ENCODE measurements around the gene MICALL2. TPM values are rescaled to one million over a fixed set of nuclear protein-coding genes. Genes with fewer than 3 reads are reported as not detected.
A peak's percentile ranks its signal among the peaks of the same experiment; 100 is the strongest.

The MICALL2 gene
- total and polyA plus RNA-seq, 7 experiments from 2014 or later = 0.37 to 5.0 (median 2.3) TPM

- Mint-ChIP-seq H3K27me3 (peaks cover 0 to 23% (median 12%) of the 10 kb centered on the region in 5 donors), H3K27ac (no peak overlapping the region), H3K4me1 (peaks cover 12 to 25% (median 16%) of the 10 kb centered on the region in 7 donors), H3K4me3 (no peak overlapping the region), H3K36me3 (no peaks in the 10 kb centered on the region), H3K9me3 (peaks cover 0 to 2% (median 0%) of the 10 kb centered on the region in 11 donors)
- H3K36me3 ChIP-seq (ENCODE audit: control insufficient read depth in 2 of 3, insufficient read depth in 3 of 3, low read length in 3 of 3) = no peaks in the 10 kb centered on the region
- ChIA-PET POLR2A (no interaction called here), CTCF (no interaction called here)
- ATAC-seq (no peak), DNase-seq (no peak)
- H3K9me3 ChIP-seq (ENCODE audit: control insufficient read depth in 2 of 3, low read length in 3 of 3) = no peaks in the 10 kb centered on the region
- no peak overlapping the region for H3K4me3 ChIP-seq (ENCODE audit: low read length)
- intact Hi-C loops (cut with micrococcal nuclease) = no loop called here
- H3K4me1 ChIP-seq (ENCODE audit: control insufficient read depth in 2 of 2, insufficient read depth in 2 of 2, low read length in 2 of 2) = peaks cover 5 to 7% of the 10 kb centered on the region in 2 donors
- H3K27ac ChIP-seq (ENCODE audit: low read depth, low read length) = no peak overlapping the region
- no peaks in the 10 kb centered on the region for H3K27me3 ChIP-seq (ENCODE audit: control insufficient read depth in 2 of 2, insufficient read depth in 2 of 2, low read length in 2 of 2)
Observed at GRCh38 chr7:1421020-1421790, 38.1 kb downstream of the MICALL2 start.

DNA sequence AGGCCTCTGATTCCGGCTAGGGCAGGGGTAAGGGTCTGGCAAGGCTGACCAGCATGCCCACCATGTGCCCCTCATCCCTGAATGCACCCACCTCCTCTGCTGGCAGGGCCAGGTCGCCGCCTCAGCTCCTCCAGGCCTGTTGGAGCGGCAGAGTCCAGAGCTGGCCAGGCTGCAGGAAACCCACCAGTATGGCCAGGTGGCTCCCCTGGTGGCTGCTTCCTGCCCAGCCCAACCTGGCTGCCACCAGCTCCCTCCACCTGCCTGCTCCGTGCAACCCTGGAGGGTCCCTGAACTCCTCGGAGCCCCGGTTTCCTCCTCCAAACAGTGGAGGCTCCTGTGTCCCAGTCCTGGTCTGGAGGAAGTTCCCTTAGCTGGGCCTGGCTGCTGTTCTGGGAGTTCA is 39.6 kb downstream of the MICALL2 start:
- no peaks in the 10 kb centered on the region for H3K27me3 ChIP-seq (ENCODE audit: control insufficient read depth in 2 of 2, insufficient read depth in 2 of 2, low read length in 2 of 2)
- H3K9me3 ChIP-seq (ENCODE audit: control insufficient read depth in 2 of 3, low read length in 3 of 3) = no peaks in the 10 kb centered on the region
- Mint-ChIP-seq H3K27ac (no peak overlapping the region), H3K4me1 (peaks cover 12 to 26% (median 18%) of the 10 kb centered on the region in 7 donors), H3K27me3 (peaks cover 0 to 22% (median 12%) of the 10 kb centered on the region in 5 donors), H3K36me3 (no peaks in the 10 kb centered on the region), H3K4me3 (peak overlapping the region in 1 of 10 donors; percentile 45), H3K9me3 (peaks cover 0 to 5% (median 0%) of the 10 kb centered on the region in 11 donors)
- ChIA-PET POLR2A (no interaction called here), CTCF (interaction anchor here (2.6 kb wide), 1 partner anchor 13 kb away, joined by 8 read pairs; no protein-coding TSS in a partner anchor)
- intact Hi-C loops (cut with micrococcal nuclease) = loop anchor here in 1 of 2 donors (5.0 to 10.0 kb wide), 2 partner anchors 195 to 983 kb away; partner anchors contain the start of gene CHST12
- no peak for DNase-seq
- no peak for ATAC-seq
- H3K27ac ChIP-seq (ENCODE audit: low read depth, low read length) = no peak overlapping the region
- H3K4me1 ChIP-seq (ENCODE audit: control insufficient read depth in 2 of 2, insufficient read depth in 2 of 2, low read length in 2 of 2) = peaks cover 5 to 7% of the 10 kb centered on the region in 2 donors
- no peak overlapping the region for H3K4me3 ChIP-seq (ENCODE audit: low read length)
- no peaks in the 10 kb centered on the region for H3K36me3 ChIP-seq (ENCODE audit: control insufficient read depth in 2 of 3, insufficient read depth in 3 of 3, low read length in 3 of 3)

- POLR2A ChIA-PET = no interaction called here
- intact Hi-C loops (cut with micrococcal nuclease) = loop anchor here in 1 of 2 donors (5.0 to 10.0 kb wide), 2 partner anchors 194 to 983 kb away; partner anchors contain the start of gene CHST12
- Histone ChIP-seq H3K27me3 (ENCODE audit: control insufficient read depth in 2 of 2, insufficient read depth in 2 of 2, low read length in 2 of 2) (no peaks in the 10 kb centered on the region), H3K4me1 (ENCODE audit: control insufficient read depth in 2 of 2, insufficient read depth in 2 of 2, low read length in 2 of 2) (peaks cover 5 to 7% of the 10 kb centered on the region in 2 donors), H3K27ac (ENCODE audit: low read depth, low read length) (no peak overlapping the region), H3K9me3 (ENCODE audit: control insufficient read depth in 2 of 3, low read length in 3 of 3) (no peaks in the 10 kb centered on the region), H3K36me3 (ENCODE audit: control insufficient read depth in 2 of 3, insufficient read depth in 3 of 3, low read length in 3 of 3) (no peaks in the 10 kb centered on the region), H3K4me3 (ENCODE audit: low read length) (no peak overlapping the region)
- Mint-ChIP-seq H3K4me1 (peaks cover 12 to 26% (median 18%) of the 10 kb centered on the region in 7 donors), H3K9me3 (peaks cover 0 to 5% (median 0%) of the 10 kb centered on the region in 11 donors), H3K27me3 (peaks cover 0 to 18% (median 12%) of the 10 kb centered on the region in 5 donors), H3K4me3 (peak overlapping the region in 2 of 10 donors; percentile 23 to 45), H3K36me3 (no peaks in the 10 kb centered on the region), H3K27ac (no peak overlapping the region)
- ATAC-seq = no peak
- DNase-seq = no peak
- CTCF ChIA-PET = interaction anchor here (2.6 kb wide), 1 partner anchor 14 kb away, joined by 8 read pairs; no protein-coding TSS in a partner anchor
Observed at GRCh38 chr7:1419310-1419634, 40.0 kb downstream of the MICALL2 start.

- POLR2A ChIA-PET = no interaction called here
- CTCF ChIA-PET = interaction anchor here (0.8 to 2.6 kb wide), 2 partner anchors 12 to 14 kb away, joined by 4 to 8 read pairs; no protein-coding TSS in a partner anchor
- Mint-ChIP-seq H3K9me3 (peaks cover 0 to 5% (median 0%) of the 10 kb centered on the region in 11 donors), H3K27me3 (peaks cover 0 to 13% (median 12%) of the 10 kb centered on the region in 5 donors), H3K27ac (no peak overlapping the region), H3K4me1 (peaks cover 12 to 26% (median 18%) of the 10 kb centered on the region in 7 donors), H3K4me3 (peak overlapping the region in 1 of 10 donors; percentile 37), H3K36me3 (no peaks in the 10 kb centered on the region)
- Histone ChIP-seq H3K4me1 (ENCODE audit: control insufficient read depth in 2 of 2, insufficient read depth in 2 of 2, low read length in 2 of 2) (peaks cover 5 to 7% of the 10 kb centered on the region in 2 donors), H3K9me3 (ENCODE audit: control insufficient read depth in 2 of 3, low read length in 3 of 3) (no peaks in the 10 kb centered on the region), H3K27ac (ENCODE audit: low read depth, low read length) (no peak overlapping the region), H3K27me3 (ENCODE audit: control insufficient read depth in 2 of 2, insufficient read depth in 2 of 2, low read length in 2 of 2) (no peaks in the 10 kb centered on the region), H3K36me3 (ENCODE audit: control insufficient read depth in 2 of 3, insufficient read depth in 3 of 3, low read length in 3 of 3) (no peaks in the 10 kb centered on the region), H3K4me3 (ENCODE audit: low read length) (no peak overlapping the region)
- no peak for DNase-seq
- intact Hi-C loops (cut with micrococcal nuclease) = loop anchor here in 1 of 2 donors (5.0 to 10.0 kb wide), 2 partner anchors 194 to 984 kb away; partner anchors contain the start of gene CHST12
- no peak for ATAC-seq
Observed at GRCh38 chr7:1418505-1419309, 40.6 kb downstream of the MICALL2 start.

- Histone ChIP-seq H3K36me3 (ENCODE audit: control insufficient read depth in 2 of 3, insufficient read depth in 3 of 3, low read length in 3 of 3) (no peaks in the 10 kb centered on the region), H3K4me1 (ENCODE audit: control insufficient read depth in 2 of 2, insufficient read depth in 2 of 2, low read length in 2 of 2) (peaks cover 7 to 9% of the 10 kb centered on the region in 2 donors), H3K9me3 (ENCODE audit: control insufficient read depth in 2 of 3, low read length in 3 of 3) (no peaks in the 10 kb centered on the region), H3K27me3 (ENCODE audit: control insufficient read depth in 2 of 2, insufficient read depth in 2 of 2, low read length in 2 of 2) (no peaks in the 10 kb centered on the region), H3K4me3 (ENCODE audit: low read length) (no peak overlapping the region), H3K27ac (ENCODE audit: low read depth, low read length) (no peak overlapping the region)
- ChIA-PET POLR2A (no interaction called here), CTCF (no interaction called here)
- intact Hi-C loops (cut with micrococcal nuclease) = loop anchor here in 1 of 2 donors (5.0 to 10.0 kb wide), 2 partner anchors 191 to 987 kb away; partner anchors contain the start of gene CHST12
- no peak overlapping the region for H3K4me3 Mint-ChIP-seq
- no peak overlapping the region for H3K27ac Mint-ChIP-seq
- ATAC-seq (no peak), DNase-seq (no peak)
- peaks cover 0 to 5% (median 0%) of the 10 kb centered on the region in 11 donors for H3K9me3 Mint-ChIP-seq
- H3K36me3 Mint-ChIP-seq = no peaks in the 10 kb centered on the region
- peaks cover 12 to 29% (median 21%) of the 10 kb centered on the region in 7 donors for H3K4me1 Mint-ChIP-seq
- H3K27me3 Mint-ChIP-seq = peaks cover 0 to 3% (median 0%) of the 10 kb centered on the region in 5 donors
Observed at GRCh38 chr7:1415389-1415990, 43.8 kb downstream of the MICALL2 start.

DNA sequence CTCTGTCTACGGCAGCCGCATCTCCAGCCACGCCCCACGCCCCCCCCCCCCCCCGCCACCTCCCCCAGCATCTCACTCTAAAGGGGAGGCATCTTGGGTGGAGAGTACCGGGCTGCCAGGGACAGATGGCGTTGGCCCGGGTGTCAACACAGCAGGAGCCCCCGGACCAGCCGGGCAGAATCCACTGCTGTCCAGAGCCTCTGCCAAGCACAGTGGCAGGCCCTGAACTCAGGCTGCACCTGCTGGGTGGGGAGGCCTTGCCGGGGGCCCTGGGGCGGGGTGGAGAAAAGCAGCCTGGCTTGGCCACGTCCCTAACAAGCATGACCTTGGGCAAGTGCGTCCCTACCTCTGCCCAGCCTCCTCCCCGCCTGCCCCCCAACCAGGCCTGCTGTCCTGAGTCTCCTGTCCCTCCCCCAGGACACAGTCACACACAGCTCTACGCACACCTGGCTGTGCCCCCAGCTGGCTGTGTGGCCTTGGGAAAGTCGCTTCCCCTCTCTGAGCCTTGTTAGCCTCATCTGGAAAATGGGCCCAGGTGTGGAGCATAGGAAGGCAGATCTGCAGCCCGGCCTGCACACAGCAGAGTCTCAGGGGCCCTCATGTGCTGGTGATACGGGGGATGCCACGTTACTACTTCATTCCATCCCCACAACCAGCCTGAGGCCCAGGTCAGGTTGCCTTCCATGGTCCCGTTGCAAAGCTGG is 45.2 kb downstream of the MICALL2 start:
- H3K4me1 Mint-ChIP-seq = peaks cover 12 to 25% (median 21%) of the 10 kb centered on the region in 7 donors
- H3K9me3 ChIP-seq (ENCODE audit: control insufficient read depth in 2 of 3, low read length in 3 of 3) = no peaks in the 10 kb centered on the region
- H3K4me1 ChIP-seq (ENCODE audit: control insufficient read depth in 2 of 2, insufficient read depth in 2 of 2, low read length in 2 of 2) = peaks cover 7 to 9% of the 10 kb centered on the region in 2 donors
- H3K36me3 ChIP-seq (ENCODE audit: control insufficient read depth in 2 of 3, insufficient read depth in 3 of 3, low read length in 3 of 3) = no peaks in the 10 kb centered on the region
- ChIA-PET CTCF (no interaction called here), POLR2A (no interaction called here)
- no peaks in the 10 kb centered on the region for H3K27me3 ChIP-seq (ENCODE audit: control insufficient read depth in 2 of 2, insufficient read depth in 2 of 2, low read length in 2 of 2)
- no peak overlapping the region for H3K27ac ChIP-seq (ENCODE audit: low read depth, low read length)
- H3K9me3 Mint-ChIP-seq = peaks cover 0 to 5% (median 0%) of the 10 kb centered on the region in 11 donors
- no peak overlapping the region for H3K4me3 ChIP-seq (ENCODE audit: low read length)
- ATAC-seq (no peak), DNase-seq (no peak)
- H3K27me3 Mint-ChIP-seq = peaks cover 0 to 8% (median 0%) of the 10 kb centered on the region in 5 donors
- intact Hi-C loops (cut with micrococcal nuclease) = loop anchor here (1.0 to 10.0 kb wide), 4 partner anchors 45 to 222 kb away; partner anchors contain the start of gene MICALL2 (in 2 of the 2)
- H3K36me3 Mint-ChIP-seq = no peaks in the 10 kb centered on the region
- H3K27ac Mint-ChIP-seq = no peak overlapping the region
- H3K4me3 Mint-ChIP-seq = no peak overlapping the region
